ENCODE data around the gene POFUT2. TPM values are rescaled to one million over a fixed set of nuclear protein-coding genes. Genes with fewer than 3 reads are reported as not detected.

Gene POFUT2
- total RNA-seq, 2 donors from 2014 or later: 11.3 to 16.0 TPM

GRCh38 chr21:45305836-45306235 lies 18.1 kb upstream of the POFUT2 start:
- DNase-seq (ENCODE audit: low spot score in 2 of 2) (no peak), ATAC-seq (no peak)
- no peaks in the 10 kb centered on the region for H3K36me3 Mint-ChIP-seq
- H3K9me3 Mint-ChIP-seq: no peaks in the 10 kb centered on the region
- peak overlapping the region in 1 of 2 donors; percentile 72 for H3K27ac Mint-ChIP-seq

- Mint-ChIP-seq H3K9me3 (no peaks in the 10 kb centered on the region), H3K36me3 (no peaks in the 10 kb centered on the region), H3K27ac (peak overlapping the region in 1 of 2 donors; percentile 72)
- DNase-seq (ENCODE audit: low spot score in 2 of 2) (no peak), ATAC-seq (peak; percentile 27 to 34)
Observed at GRCh38 chr21:45304945-45305344, 17.2 kb upstream of the POFUT2 start.

- H3K9me3 Mint-ChIP-seq: no peaks in the 10 kb centered on the region
Observed at GRCh38 chr21:45304476-45304830, 16.8 kb upstream of the POFUT2 start.

GRCh38 chr21:45303751-45304475 lies 16.2 kb upstream of the POFUT2 start:
- no peaks in the 10 kb centered on the region for H3K9me3 Mint-ChIP-seq
- ATAC-seq (no peak), DNase-seq (ENCODE audit: low spot score in 2 of 2) (no peak)
- H3K36me3 Mint-ChIP-seq: no peaks in the 10 kb centered on the region
- H3K27ac Mint-ChIP-seq: peak overlapping the region; percentile 84 to 87

More at GRCh38 chr21:45304476-45304830, 16.8 kb upstream of the POFUT2 start:
- Mint-ChIP-seq H3K27ac (peak overlapping the region in 1 of 2 donors; percentile 72), H3K36me3 (no peaks in the 10 kb centered on the region)
- no peak for ATAC-seq
- DNase-seq (ENCODE audit: low spot score in 2 of 2): no peak

- H3K9me3 Mint-ChIP-seq: no peaks in the 10 kb centered on the region
- H3K36me3 Mint-ChIP-seq: no peaks in the 10 kb centered on the region
- peak overlapping the region in 1 of 2 donors; percentile 84 for H3K27ac Mint-ChIP-seq
- no peak for ATAC-seq
- no peak for DNase-seq (ENCODE audit: low spot score in 2 of 2)
Observed at GRCh38 chr21:45303091-45303615, 15.5 kb upstream of the POFUT2 start.

- no peaks in the 10 kb centered on the region for H3K9me3 Mint-ChIP-seq
Observed at GRCh38 chr21:45302082-45303061, 14.7 kb upstream of the POFUT2 start.

GRCh38 chr21:45301521-45302081 lies 13.9 kb upstream of the POFUT2 start:
- Mint-ChIP-seq H3K27ac (peak overlapping the region in 1 of 2 donors; percentile 84), H3K36me3 (no peaks in the 10 kb centered on the region), H3K9me3 (no peaks in the 10 kb centered on the region)
- ATAC-seq (no peak), DNase-seq (ENCODE audit: low spot score in 2 of 2) (no peak)

More at GRCh38 chr21:45302082-45303061, 14.7 kb upstream of the POFUT2 start:
- peak overlapping the region; percentile 29 to 84 for H3K27ac Mint-ChIP-seq
- ATAC-seq (peak; percentile 86 to 87), DNase-seq (ENCODE audit: low spot score in 2 of 2) (peak; percentile 43 to 79)
- H3K36me3 Mint-ChIP-seq: no peaks in the 10 kb centered on the region

GRCh38 chr21:45300786-45301520 lies 13.3 kb upstream of the POFUT2 start:
- DNase-seq (ENCODE audit: low spot score in 2 of 2): peak in 1 of 2 donors; percentile 49
- no peak for ATAC-seq
- Mint-ChIP-seq H3K27ac (peak overlapping the region in 1 of 2 donors; percentile 84), H3K9me3 (no peaks in the 10 kb centered on the region), H3K36me3 (no peaks in the 10 kb centered on the region)

- H3K9me3 Mint-ChIP-seq: no peaks in the 10 kb centered on the region
- ATAC-seq (no peak), DNase-seq (ENCODE audit: low spot score in 2 of 2) (peak in 1 of 2 donors; percentile 49)
- peak overlapping the region in 1 of 2 donors; percentile 84 for H3K27ac Mint-ChIP-seq
- H3K36me3 Mint-ChIP-seq: no peaks in the 10 kb centered on the region
Observed at GRCh38 chr21:45299864-45300785, 12.4 kb upstream of the POFUT2 start.

- H3K27ac Mint-ChIP-seq: peak overlapping the region; percentile 29 to 57
- DNase-seq (ENCODE audit: low spot score in 2 of 2) (no peak), ATAC-seq (no peak)
- no peaks in the 10 kb centered on the region for H3K9me3 Mint-ChIP-seq
- H3K36me3 Mint-ChIP-seq: no peaks in the 10 kb centered on the region
Observed at GRCh38 chr21:45299026-45299863, 11.6 kb upstream of the POFUT2 start.

- H3K9me3 Mint-ChIP-seq: no peaks in the 10 kb centered on the region
- H3K36me3 Mint-ChIP-seq: no peaks in the 10 kb centered on the region
- no peak for DNase-seq (ENCODE audit: low spot score in 2 of 2)
- ATAC-seq: no peak
- no peak overlapping the region for H3K27ac Mint-ChIP-seq
Observed at GRCh38 chr21:45297869-45298268, 10.2 kb upstream of the POFUT2 start.

GRCh38 chr21:45297329-45297728 lies 9.6 kb upstream of the POFUT2 start:
- no peak for ATAC-seq
- Mint-ChIP-seq H3K27ac (no peak overlapping the region), H3K9me3 (no peaks in the 10 kb centered on the region), H3K36me3 (no peaks in the 10 kb centered on the region)
- no peak for DNase-seq (ENCODE audit: low spot score in 2 of 2)

- no peaks in the 10 kb centered on the region for H3K9me3 Mint-ChIP-seq
- DNase-seq (ENCODE audit: low spot score in 2 of 2): no peak
- no peaks in the 10 kb centered on the region for H3K36me3 Mint-ChIP-seq
- ATAC-seq: no peak
- H3K27ac Mint-ChIP-seq: no peak overlapping the region
Observed at GRCh38 chr21:45296638-45297037, 8.9 kb upstream of the POFUT2 start.

GRCh38 chr21:45295576-45296365 lies 8.1 kb upstream of the POFUT2 start:
- ATAC-seq (no peak), DNase-seq (ENCODE audit: low spot score in 2 of 2) (no peak)
- Mint-ChIP-seq H3K27ac (peak overlapping the region in 1 of 2 donors; percentile 12), H3K9me3 (no peaks in the 10 kb centered on the region), H3K36me3 (no peaks in the 10 kb centered on the region)
